Keratinocyte (primary cell): ENCODE measurements around the gene IFNA2. TPM values are rescaled to one million over a fixed set of nuclear protein-coding genes. Genes with fewer than 3 reads are reported as not detected.

Source experiments
- DNase-seq: peaks from one replicate; pipeline ENCODE4 v3.0.0-alpha.2; 2011; ENCODE audit warnings: low read depth, missing footprints, low spot score
- FAIRE-seq: peaks from 2 replicates; lab custom pipeline; 2011; peaks lifted over from hg19 to GRCh38; lab: Jason Lieb, UNC
- H2AFZ ChIP-seq: 2 replicates; pipeline ENCODE4 v1.6.0; 2012; ENCODE audit warnings: low read length, control low read depth, inconsistent platforms; ENCODE audit not compliant: control insufficient read depth
- H3K27ac ChIP-seq: 2 replicates; pipeline ENCODE4 v1.5.1; 2011; ENCODE audit warnings: low read length; ENCODE audit not compliant: control insufficient read depth, insufficient read depth
- H3K27me3 ChIP-seq: 3 replicates; pipeline ENCODE4 v1.6.0; 2011; ENCODE audit warnings: low read length; ENCODE audit not compliant: control insufficient read depth, insufficient read depth; ENCODE audit errors: extremely low read depth
- H3K36me3 ChIP-seq, 2 experiments: 2 replicates in 1 of 2; 3 replicates in 1 of 2; pipeline ENCODE4 v1.5.1; 2011; ENCODE audit warnings: low read length in 2 of 2, mild to moderate bottlenecking in 1 of 2; ENCODE audit not compliant: control insufficient read depth in 2 of 2, insufficient read depth in 2 of 2; ENCODE audit errors: extremely low read depth in 1 of 2
- H3K4me1 ChIP-seq: 3 replicates; pipeline ENCODE4 v1.5.1; 2011; ENCODE audit warnings: low read length; ENCODE audit not compliant: control insufficient read depth, insufficient read depth; ENCODE audit errors: extremely low read depth
- H3K4me2 ChIP-seq: 3 replicates; pipeline ENCODE4 v1.6.0; 2011; ENCODE audit warnings: low read depth, low read length; ENCODE audit not compliant: control insufficient read depth, insufficient read depth; ENCODE audit errors: extremely low read depth
- H3K4me3 ChIP-seq, 3 experiments: fragments of 200-600 bp in 1 of 3; sonication (generic) in 1 of 3; 2 replicates in 2 of 3; 3 replicates in 1 of 3; pipeline ENCODE4 v1.5.1; 2011 to 2016; ENCODE audit warnings: low read length in 3 of 3, mild to moderate bottlenecking in 3 of 3, control low read depth in 2 of 3, inconsistent platforms in 1 of 3, low read depth in 1 of 3, mixed read lengths in 1 of 3, mixed run types in 1 of 3, moderate library complexity in 1 of 3; ENCODE audit not compliant: control insufficient read depth in 2 of 3, insufficient read depth in 2 of 3; ENCODE audit errors: extremely low read depth in 1 of 3
- H3K79me2 ChIP-seq: 2 replicates; pipeline ENCODE4 v1.6.0; 2012; ENCODE audit warnings: low read length; ENCODE audit not compliant: control insufficient read depth, insufficient read depth
- H3K9ac ChIP-seq: 3 replicates; pipeline ENCODE4 v1.6.0; 2011; ENCODE audit warnings: low read length; ENCODE audit not compliant: control insufficient read depth, insufficient read depth; ENCODE audit errors: extremely low read depth
- H3K9me1 ChIP-seq: 3 replicates; pipeline ENCODE4 v1.6.0; 2011; ENCODE audit warnings: low read length; ENCODE audit not compliant: control insufficient read depth, insufficient read depth; ENCODE audit errors: extremely low read depth
- H3K9me3 ChIP-seq: 2 replicates; pipeline ENCODE4 v1.5.1; 2012; ENCODE audit warnings: low read depth, low read length; ENCODE audit not compliant: control insufficient read depth
- H4K20me1 ChIP-seq: 3 replicates; pipeline ENCODE4 v1.6.0; 2011; ENCODE audit warnings: low read length; ENCODE audit not compliant: control insufficient read depth, insufficient read depth; ENCODE audit errors: extremely low read depth
- CTCF ChIP-seq, 3 experiments: IDR thresholded peaks in 1 of 3; conservative IDR thresholded peaks in 1 of 3; optimal IDR thresholded peaks in 1 of 3; 2 replicates in 2 of 3; 3 replicates in 1 of 3; pipeline versions ENCODE3 to v1.5.1; 2011; ENCODE audit warnings: low read length in 3 of 3, mild to moderate bottlenecking in 3 of 3, moderate library complexity in 2 of 3, control low read depth in 1 of 3, inconsistent platforms in 1 of 3; ENCODE audit not compliant: insufficient read depth in 2 of 3; ENCODE audit errors: extremely low read depth in 1 of 3
- EZH2 ChIP-seq: IDR thresholded peaks from one replicate; pipeline ENCODE4 v1.6.1; 2012; ENCODE audit warnings: inconsistent platforms, mild to moderate bottlenecking, low read length, moderate library complexity
- dilution Hi-C: fragments of 300-500 bp; cut with MboI; formaldehyde crosslinking; loops from one replicate; pipeline ENCODE4 v1.7.0; 2020; ENCODE audit warnings: low sequenced_read_pairs; ENCODE audit not compliant: extremely low pct_ligation_motif_present
- polyA plus RNA-seq, 5 experiments: library from polyadenylated mRNA; depleted of rRNA in 3 of 5; stranded (reverse) in 3 of 5; stranded (forward) in 1 of 5; unstranded in 1 of 5; fragments of >200 nt; gene quantifications; 1 replicate in 1 of 5; 2 replicates in 3 of 5; 3 replicates in 1 of 5; pipeline versions ENCODE4 v1.2.1 to v1.2.3, GENCODE V29; 2011 to 2012; ENCODE audit warnings: missing spikeins in 2 of 5, low read depth in 1 of 5, low replicate concordance in 1 of 5

The IFNA2 gene
- polyA plus RNA-seq, 1 donor (not counting 4 experiments of a cell fraction or from before 2014, with no cell fraction given) = not detected

- FAIRE-seq = peak; percentile 26
- dilution Hi-C loops = no loop called here
- H3K27me3 ChIP-seq = peaks cover 8% of the 10 kb centered on the region
Measured at GRCh38 chr9:21412107-21412506, 26.9 kb upstream of the IFNA2 start.

GRCh38 chr9:21408817-21409216, 23.6 kb upstream of the IFNA2 start, which contains the start of gene IFNA8:
Gene IFNA8, plus strand, starts transcription at chr9:21409117. Its CDS starts 60 bp downstream, at chr9:21409177.
- no peak for FAIRE-seq
- Histone ChIP-seq H3K4me1 (no peaks in the 10 kb centered on the region), H3K9me1 (no peaks in the 10 kb centered on the region), H4K20me1 (no peaks in the 10 kb centered on the region), H3K4me3 (no peak within 1 kb of the TSS), H3K36me3 (no peaks in the 10 kb centered on the region), H3K79me2 (no peaks in the 10 kb centered on the region), H2AFZ (no peak within 1 kb of the TSS), H3K27ac (no peak within 1 kb of the TSS), H3K27me3 (peaks cover 17% of the 10 kb centered on the region), H3K9ac (no peak within 1 kb of the TSS), H3K4me2 (no peak within 1 kb of the TSS), H3K9me3 (no peaks in the 10 kb centered on the region)
- dilution Hi-C loops = no loop called here
- DNase-seq = no peak
- TF ChIP-seq EZH2 (no peak), CTCF (optimal IDR thresholded peaks at IDR 0.05 in 1 of 3, IDR thresholded peaks at IDR 0.05 in 1 of 3, conservative IDR thresholded peaks at IDR 0.05 in 1 of 3; ENCODE audit: extremely low read depth in 1 of 3, insufficient read depth in 2 of 3, low read length in 3 of 3) (no peak)

More at GRCh38 chr9:21412107-21412506, 26.9 kb upstream of the IFNA2 start:
- H3K9me3 ChIP-seq = no peaks in the 10 kb centered on the region
- H2AFZ ChIP-seq = no peak overlapping the region
- no peak overlapping the region for H3K27ac ChIP-seq
- H3K4me3 ChIP-seq = no peak overlapping the region
- no peaks in the 10 kb centered on the region for H3K36me3 ChIP-seq
- H4K20me1 ChIP-seq = no peaks in the 10 kb centered on the region
- DNase-seq = no peak
- no peak overlapping the region for H3K9ac ChIP-seq
- no peaks in the 10 kb centered on the region for H3K9me1 ChIP-seq
- H3K79me2 ChIP-seq = no peaks in the 10 kb centered on the region
- TF ChIP-seq CTCF (optimal IDR thresholded peaks at IDR 0.05 in 1 of 3, IDR thresholded peaks at IDR 0.05 in 1 of 3, conservative IDR thresholded peaks at IDR 0.05 in 1 of 3; ENCODE audit: extremely low read depth in 1 of 3, insufficient read depth in 2 of 3, low read length in 3 of 3) = no peak
- peaks cover 9% of the 10 kb centered on the region for H3K4me1 ChIP-seq
- H3K4me2 ChIP-seq = no peak overlapping the region
